Trophoblast cell (in vitro differentiated cells and primary cell): ENCODE measurements around the gene PPM1F.
"Not testable (repeated sequence)": the region's sequence is repeated elsewhere in the genome, so short reads cannot be mapped to it uniquely, and the experiment has no call there.

ENCODE experiments used
- DNase-seq, 2 donors: peaks; one replicate each; pipeline ENCODE4 v3.0.0-alpha.2; 2016
- H2AFZ ChIP-seq: 2 replicates; pipeline ENCODE4 v1.6.1; 2013; ENCODE audit warnings: low read length, moderate library complexity, mild to moderate bottlenecking; ENCODE audit not compliant: insufficient read depth, poor library complexity
- H2AK5ac ChIP-seq: 2 replicates; pipeline ENCODE4 v1.6.1; 2013; ENCODE audit warnings: mild to moderate bottlenecking, low read length
- H2BK120ac ChIP-seq: 2 replicates; pipeline ENCODE4 v1.6.1; 2013; ENCODE audit warnings: low read length, mild to moderate bottlenecking, moderate library complexity; ENCODE audit not compliant: insufficient read depth, poor library complexity
- H2BK12ac ChIP-seq: 2 replicates; pipeline ENCODE4 v1.6.1; 2013; ENCODE audit warnings: mild to moderate bottlenecking, low read length, moderate library complexity
- H2BK5ac ChIP-seq: 2 replicates; pipeline ENCODE4 v1.6.1; 2013; ENCODE audit warnings: low read length, low read depth, moderate library complexity, mild to moderate bottlenecking; ENCODE audit not compliant: poor library complexity
- H3K14ac ChIP-seq: 2 replicates; pipeline ENCODE4 v1.6.1; 2013; ENCODE audit warnings: mild to moderate bottlenecking, low read length
- H3K18ac ChIP-seq: 2 replicates; pipeline ENCODE4 v1.6.1; 2013; ENCODE audit warnings: mild to moderate bottlenecking, low read length
- H3K23ac ChIP-seq: 2 replicates; pipeline ENCODE4 v1.6.1; 2013; ENCODE audit warnings: low read length
- H3K27ac ChIP-seq: 2 replicates; pipeline ENCODE4 v1.5.1; 2013; ENCODE audit warnings: low read depth, mild to moderate bottlenecking, inconsistent platforms, low read length, moderate library complexity
- H3K27me3 ChIP-seq: 2 replicates; pipeline ENCODE4 v1.6.1; 2013; ENCODE audit warnings: inconsistent platforms, mild to moderate bottlenecking, low read length, moderate library complexity; ENCODE audit not compliant: insufficient read depth
- H3K36me3 ChIP-seq, 2 experiments: 1 replicate in 1 of 2; 2 replicates in 1 of 2; pipeline ENCODE4 v1.6.1; 2013; ENCODE audit warnings: low read length in 2 of 2, mild to moderate bottlenecking in 2 of 2, moderate library complexity in 1 of 2; ENCODE audit not compliant: insufficient read depth in 2 of 2, control insufficient read depth in 1 of 2
- H3K4ac ChIP-seq: 2 replicates; pipeline ENCODE4 v1.6.1; 2013; ENCODE audit warnings: low read depth, mild to moderate bottlenecking, low read length, moderate library complexity
- H3K4me1 ChIP-seq, 2 experiments: 1 replicate in 1 of 2; 2 replicates in 1 of 2; pipeline ENCODE4 v1.6.1; 2013; ENCODE audit warnings: low read length in 2 of 2, mild to moderate bottlenecking in 2 of 2, moderate library complexity in 1 of 2; ENCODE audit not compliant: insufficient read depth in 2 of 2, control insufficient read depth in 1 of 2
- H3K4me2 ChIP-seq: 2 replicates; pipeline ENCODE4 v1.6.1; 2013; ENCODE audit warnings: inconsistent platforms, mild to moderate bottlenecking, low read length, moderate library complexity
- H3K4me3 ChIP-seq: 2 replicates; pipeline ENCODE4 v1.5.1; 2013; ENCODE audit warnings: mild to moderate bottlenecking, low read depth, low read length, inconsistent platforms
- H3K79me1 ChIP-seq: one replicate; pipeline ENCODE4 v1.6.1; 2013; ENCODE audit warnings: low read length
- H3K79me2 ChIP-seq: 2 replicates; pipeline ENCODE4 v1.6.1; 2013; ENCODE audit warnings: low read length, mild to moderate bottlenecking; ENCODE audit not compliant: control insufficient read depth, insufficient read depth, poor library complexity
- H3K9ac ChIP-seq: 2 replicates; pipeline ENCODE4 v1.6.1; 2013; ENCODE audit warnings: mild to moderate bottlenecking, low read length
- H3K9me3 ChIP-seq: 2 replicates; pipeline ENCODE4 v1.6.1; 2013; ENCODE audit warnings: low read depth, mild to moderate bottlenecking, control low read depth, inconsistent platforms, low read length; ENCODE audit not compliant: insufficient read depth
- H4K12ac ChIP-seq: 2 replicates; pipeline ENCODE4 v1.6.1; 2013; ENCODE audit warnings: low read depth, mild to moderate bottlenecking, low read length, moderate library complexity
- H4K8ac ChIP-seq: 2 replicates; pipeline ENCODE4 v1.6.1; 2013; ENCODE audit warnings: low read depth, mild to moderate bottlenecking, low read length, moderate library complexity
- H4K91ac ChIP-seq: one replicate; pipeline ENCODE4 v1.6.1; 2013; ENCODE audit warnings: low read depth, mild to moderate bottlenecking, low read length, moderate library complexity
- WGBS: extraction: QIAGEN DNeasy Blood & Tissue Kit; methylation state at CpG from one replicate; pipeline ENCODE4 v1.1.7; 2013; ENCODE audit warnings: missing lambda C conversion rate; ENCODE audit not compliant: insufficient read length, insufficient coverage; ENCODE audit errors: extremely low coverage; 5-methylcytosine and 5-hydroxymethylcytosine counted together

The PPM1F gene

DNA sequence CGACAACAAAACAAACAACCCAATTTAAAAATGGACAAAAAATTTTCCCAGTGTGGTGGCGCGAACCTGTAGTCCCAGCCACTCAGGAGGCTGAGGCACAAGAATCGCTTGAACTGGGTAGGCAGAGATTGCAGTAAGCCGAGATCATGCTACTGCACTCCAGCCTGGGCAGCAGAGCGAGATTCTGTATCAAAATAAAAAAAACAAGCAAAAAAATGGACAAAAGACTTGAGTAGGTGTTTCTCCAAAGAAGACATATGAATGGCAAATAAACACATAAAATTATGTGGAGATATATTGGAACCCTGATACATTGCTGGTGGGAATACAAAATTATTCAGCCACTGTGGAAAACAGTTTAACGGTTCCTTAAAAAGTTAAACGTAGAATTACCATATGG is 57.8 kb downstream of the PPM1F start:
- Histone ChIP-seq H3K14ac (no peak overlapping the region), H4K8ac (no peak overlapping the region), H4K12ac (no peak overlapping the region), H3K9me3 (no peaks in the 10 kb centered on the region), H3K79me1 (no peaks in the 10 kb centered on the region), H2BK12ac (no peak overlapping the region), H2BK120ac (no peak overlapping the region), H3K27me3 (no peaks in the 10 kb centered on the region), H3K27ac (no peak overlapping the region), H3K36me3 (no peaks in the 10 kb centered on the region), H2AK5ac (no peak overlapping the region), H2BK5ac (no peak overlapping the region), H3K4ac (no peak overlapping the region), H2AFZ (no peak overlapping the region), H3K9ac (no peak overlapping the region), H4K91ac (no peak overlapping the region), H3K79me2 (no peaks in the 10 kb centered on the region), H3K4me1 (no peaks in the 10 kb centered on the region), H3K23ac (no peak overlapping the region), H3K4me2 (no peak overlapping the region), H3K4me3 (no peak overlapping the region), H3K18ac (no peak overlapping the region)
- WGBS, result no CpG with 5 or more reads among the region's 8 CpGs
- DNase-seq, result no peak

DNA sequence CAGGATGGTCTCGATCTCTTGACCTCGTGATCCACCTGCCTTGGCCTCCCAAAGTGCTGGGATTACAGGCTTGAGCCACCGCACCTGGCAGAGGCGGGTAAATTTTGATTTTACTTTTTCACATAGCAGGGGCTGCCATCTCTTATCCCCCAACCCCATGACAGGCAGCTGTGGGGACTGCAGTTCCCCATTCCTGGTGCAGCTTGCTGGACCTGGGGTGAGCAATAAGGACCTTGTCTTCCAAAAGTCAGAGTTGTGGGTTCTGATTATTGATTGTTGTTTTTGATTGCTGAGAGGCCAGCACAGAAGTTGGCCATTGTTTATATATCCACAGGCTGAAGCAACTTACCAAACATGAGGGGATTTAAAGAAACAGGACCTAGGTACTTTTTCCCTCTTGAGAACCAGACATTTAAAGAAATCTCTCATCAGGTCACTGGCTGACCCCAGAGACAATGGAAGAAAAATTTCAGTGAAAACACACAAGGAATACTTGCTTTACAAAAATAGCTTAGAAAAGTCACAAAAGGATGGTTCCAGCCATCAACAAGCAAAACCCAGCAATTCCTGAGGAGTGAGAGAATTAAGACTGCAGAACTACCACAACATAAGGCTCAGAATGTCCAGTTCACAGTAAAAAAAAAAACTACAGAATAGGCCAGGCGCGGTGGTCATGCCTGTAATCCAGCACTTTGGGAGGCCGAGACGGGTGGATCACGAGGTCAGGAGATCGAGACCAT is 63.2 kb downstream of the PPM1F start:
- Histone ChIP-seq H2AFZ (no peak overlapping the region), H2BK12ac (no peak overlapping the region), H3K4me1 (no peaks in the 10 kb centered on the region), H3K4ac (no peak overlapping the region), H3K9me3 (no peaks in the 10 kb centered on the region), H3K23ac (no peak overlapping the region), H3K18ac (no peak overlapping the region), H2AK5ac (no peak overlapping the region), H3K9ac (no peak overlapping the region), H3K27me3 (no peaks in the 10 kb centered on the region), H4K8ac (no peak overlapping the region), H3K79me2 (no peaks in the 10 kb centered on the region), H4K12ac (no peak overlapping the region), H3K4me2 (no peak overlapping the region), H3K4me3 (no peak overlapping the region), H3K36me3 (no peaks in the 10 kb centered on the region), H3K79me1 (no peaks in the 10 kb centered on the region), H3K27ac (no peak overlapping the region), H3K14ac (no peak overlapping the region), H2BK120ac (no peak overlapping the region), H2BK5ac (no peak overlapping the region), H4K91ac (no peak overlapping the region)
- no peak for DNase-seq
- no CpG with 5 or more reads among the region's 10 CpGs for WGBS

DNA sequence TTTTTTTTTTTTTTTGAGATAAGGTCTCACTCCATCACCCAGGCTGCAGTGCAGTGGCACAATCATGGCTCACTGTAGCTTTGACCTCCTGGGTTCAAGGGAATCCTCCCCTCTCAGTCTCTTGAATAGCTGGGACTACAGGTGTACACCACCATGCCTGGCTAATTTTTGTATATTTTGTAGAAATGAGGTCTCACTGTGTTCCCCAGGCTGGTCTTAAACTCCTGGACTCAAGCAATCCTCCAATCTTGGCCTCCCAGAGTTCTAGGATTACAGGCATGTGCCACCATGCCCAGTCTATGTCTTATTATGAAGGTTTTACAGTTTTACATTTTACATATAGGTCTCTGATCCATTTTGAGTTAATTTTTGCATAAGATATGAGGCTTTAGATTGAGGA is 64.8 kb downstream of the PPM1F start:
- H3K14ac ChIP-seq, result no peak overlapping the region
- H2BK5ac ChIP-seq, result no peak overlapping the region
- no peak overlapping the region for H2AK5ac ChIP-seq
- H3K18ac ChIP-seq, result no peak overlapping the region
- H3K4me2 ChIP-seq, result no peak overlapping the region
- no peaks in the 10 kb centered on the region for H3K79me2 ChIP-seq
- H4K8ac ChIP-seq, result no peak overlapping the region
- no peak overlapping the region for H3K23ac ChIP-seq
- no peaks in the 10 kb centered on the region for H3K4me1 ChIP-seq
- H3K9me3 ChIP-seq, result no peaks in the 10 kb centered on the region
- no peak for DNase-seq
- H3K9ac ChIP-seq, result no peak overlapping the region
- H4K91ac ChIP-seq, result no peak overlapping the region
- no peak overlapping the region for H3K4me3 ChIP-seq
- no peak overlapping the region for H3K4ac ChIP-seq
- no peak overlapping the region for H2BK120ac ChIP-seq
- H4K12ac ChIP-seq, result no peak overlapping the region
- no peaks in the 10 kb centered on the region for H3K79me1 ChIP-seq
- H3K27me3 ChIP-seq, result no peaks in the 10 kb centered on the region
- H2BK12ac ChIP-seq, result no peak overlapping the region
- H3K27ac ChIP-seq, result no peak overlapping the region
- no peaks in the 10 kb centered on the region for H3K36me3 ChIP-seq
- no peak overlapping the region for H2AFZ ChIP-seq

DNA sequence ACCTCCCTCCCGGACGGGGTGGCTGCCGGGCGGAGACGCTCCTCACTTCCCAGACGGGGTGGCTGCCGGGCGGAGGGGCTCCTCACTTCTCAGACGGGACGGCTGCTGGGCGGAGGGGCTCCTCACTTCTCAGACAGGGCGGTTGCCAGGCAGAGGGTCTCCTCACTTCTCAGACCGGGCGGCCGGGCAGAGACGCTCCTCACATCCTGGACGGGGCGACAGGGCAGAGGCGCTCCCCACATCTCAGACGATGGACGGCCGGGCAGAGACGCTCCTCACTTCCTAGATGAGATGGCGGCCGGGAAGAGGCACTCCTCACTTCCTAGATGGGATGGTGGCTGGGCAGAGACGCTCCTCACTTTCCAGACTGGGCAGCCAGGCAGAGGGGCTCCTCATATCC is 68.7 kb downstream of the PPM1F start:
- H3K36me3 ChIP-seq, H3K4me1 ChIP-seq, H4K91ac ChIP-seq, H3K9ac ChIP-seq, H3K4me3 ChIP-seq, H2AFZ ChIP-seq, H3K4ac ChIP-seq, H3K27me3 ChIP-seq, DNase-seq, H3K18ac ChIP-seq, H4K8ac ChIP-seq, H3K79me2 ChIP-seq, H2BK12ac ChIP-seq, H3K4me2 ChIP-seq, H3K27ac ChIP-seq, H3K9me3 ChIP-seq, H3K14ac ChIP-seq, H2BK5ac ChIP-seq, H2AK5ac ChIP-seq, H3K79me1 ChIP-seq, H2BK120ac ChIP-seq, H3K23ac ChIP-seq, H4K12ac ChIP-seq: not testable (repeated sequence)
- no CpG with 5 or more reads among the region's 26 CpGs for WGBS
